Lower leg skin (tissue), 4 donors: Measurements from ENCODE around the gene STUM. TPM values are rescaled to one million over a fixed set of nuclear protein-coding genes. Genes with fewer than 3 reads are reported as not detected.

ENCODE experiments used
- DNase-seq, 2 donors: peaks; one replicate each; pipeline ENCODE4 v3.0.0-alpha.2; 2019; ENCODE audit warnings: low spot score in 2 of 2
- H3K4me3 ChIP-seq: fragments of 200-600 bp; sonication (generic); 2 replicates; pipeline ENCODE4 v1.5.1; 2017; ENCODE audit warnings: mild to moderate bottlenecking, low read depth; ENCODE audit not compliant: poor library complexity, severe bottlenecking
- POLR2A ChIP-seq, 2 donors: fragments of 450-650 bp; IDR thresholded peaks; one replicate each; pipeline ENCODE4 v1.6.1; 2016 to 2017; ENCODE audit warnings: antibody characterized with exemption in 2 of 2, mild to moderate bottlenecking in 1 of 2, moderate library complexity in 1 of 2
- WGBS, 2 donors: methylation state at CpG; one replicate each; pipeline ENCODE4 v1.1.5; 2018; 5-methylcytosine and 5-hydroxymethylcytosine counted together
- intact Hi-C: fragments of 100-400 bp; cut with DNase I; formaldehyde crosslinking; loops from one replicate; pipeline ENCODE4 v1.15.0; 2023; ENCODE audit warnings: low total_unique reads
- total RNA-seq, 4 donors: library from RNA; depleted of rRNA; stranded (reverse); fragments of >200 nt; gene quantifications; one replicate each; pipeline ENCODE4 v1.1.0, GENCODE V29; 2016
- TF ChIP-seq, protein P1 (sequence below), 3 donors: fragments of 450-650 bp; IDR thresholded peaks; one replicate each; pipeline ENCODE4 v1.5.1; 2016; ENCODE audit warnings: antibody characterized with exemption in 3 of 3, mild to moderate bottlenecking in 3 of 3, moderate library complexity in 2 of 3

The STUM gene
- total RNA-seq, 4 donors from 2014 or later = 1.0 to 6.6 (median 3.4) TPM

DNA sequence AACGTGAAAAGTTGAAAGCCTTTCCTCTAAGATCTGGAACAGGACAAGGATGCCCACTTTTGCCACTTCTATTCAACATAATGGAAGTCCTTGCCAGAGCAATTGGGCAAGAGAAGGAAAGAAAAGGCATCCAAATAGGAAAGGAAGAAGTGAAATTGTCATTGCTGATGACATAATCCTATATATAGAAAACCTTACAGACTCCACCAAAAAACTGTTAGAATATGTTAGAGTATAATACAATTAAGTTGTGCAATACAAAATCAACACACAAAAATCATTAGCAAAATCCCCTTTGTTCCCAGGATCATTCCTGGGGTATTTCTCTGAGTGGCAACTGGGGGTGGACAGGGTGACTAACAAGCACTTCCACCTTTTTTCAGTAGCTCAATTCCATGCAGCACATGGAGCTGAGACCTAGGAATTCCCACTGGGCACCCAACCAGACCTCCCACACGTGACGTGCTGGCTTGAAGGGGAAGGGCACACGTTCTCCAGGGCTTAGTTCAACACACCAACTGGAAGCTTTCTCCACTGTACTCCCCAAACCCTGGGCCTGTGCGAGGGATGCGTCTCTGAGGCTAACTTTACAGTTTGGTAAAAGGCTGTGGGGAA lies 9.6 kb downstream of the STUM start:
- TF ChIP-seq, protein P1, sequence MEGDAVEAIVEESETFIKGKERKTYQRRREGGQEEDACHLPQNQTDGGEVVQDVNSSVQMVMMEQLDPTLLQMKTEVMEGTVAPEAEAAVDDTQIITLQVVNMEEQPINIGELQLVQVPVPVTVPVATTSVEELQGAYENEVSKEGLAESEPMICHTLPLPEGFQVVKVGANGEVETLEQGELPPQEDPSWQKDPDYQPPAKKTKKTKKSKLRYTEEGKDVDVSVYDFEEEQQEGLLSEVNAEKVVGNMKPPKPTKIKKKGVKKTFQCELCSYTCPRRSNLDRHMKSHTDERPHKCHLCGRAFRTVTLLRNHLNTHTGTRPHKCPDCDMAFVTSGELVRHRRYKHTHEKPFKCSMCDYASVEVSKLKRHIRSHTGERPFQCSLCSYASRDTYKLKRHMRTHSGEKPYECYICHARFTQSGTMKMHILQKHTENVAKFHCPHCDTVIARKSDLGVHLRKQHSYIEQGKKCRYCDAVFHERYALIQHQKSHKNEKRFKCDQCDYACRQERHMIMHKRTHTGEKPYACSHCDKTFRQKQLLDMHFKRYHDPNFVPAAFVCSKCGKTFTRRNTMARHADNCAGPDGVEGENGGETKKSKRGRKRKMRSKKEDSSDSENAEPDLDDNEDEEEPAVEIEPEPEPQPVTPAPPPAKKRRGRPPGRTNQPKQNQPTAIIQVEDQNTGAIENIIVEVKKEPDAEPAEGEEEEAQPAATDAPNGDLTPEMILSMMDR (IDR thresholded peaks at IDR 0.05) = no peak
- no peak for TF ChIP-seq POLR2A (IDR thresholded peaks at IDR 0.05)
- intact Hi-C loops = no loop called here
- no peak overlapping the region for H3K4me3 ChIP-seq
- 73 to 77% methylated on average over 6 of the region's 6 CpGs for WGBS, 2 donors
- DNase-seq = no peak

DNA sequence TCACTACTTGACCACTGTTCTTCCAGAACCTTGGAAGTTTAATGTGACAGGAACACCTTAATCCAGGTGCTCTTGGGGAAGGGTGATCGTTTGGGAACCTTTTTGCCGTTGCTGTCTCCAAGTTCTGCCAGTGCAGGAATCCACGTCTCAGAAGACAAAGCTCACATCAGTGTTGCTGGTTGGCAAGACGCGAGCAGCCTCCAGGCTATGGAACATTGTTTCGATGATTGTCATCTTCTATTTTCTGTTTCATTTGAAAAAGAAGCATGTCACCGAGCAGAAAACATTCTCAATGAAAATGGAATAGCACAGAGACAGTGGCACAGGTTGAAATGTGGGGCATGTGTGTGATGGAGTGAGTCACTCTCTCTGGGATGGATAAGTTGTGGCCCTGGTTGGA lies 11.7 kb downstream of the STUM start:
- whole genome bisulfite sequencing, 2 donors = 75 to 77% methylated on average over 7 of the region's 7 CpGs
- intact Hi-C loops = no loop called here
- TF ChIP-seq POLR2A (IDR thresholded peaks at IDR 0.05) = no peak
- TF ChIP-seq, protein P1 (IDR thresholded peaks at IDR 0.05) = no peak
- H3K4me3 ChIP-seq = no peak overlapping the region
- no peak for DNase-seq

DNA sequence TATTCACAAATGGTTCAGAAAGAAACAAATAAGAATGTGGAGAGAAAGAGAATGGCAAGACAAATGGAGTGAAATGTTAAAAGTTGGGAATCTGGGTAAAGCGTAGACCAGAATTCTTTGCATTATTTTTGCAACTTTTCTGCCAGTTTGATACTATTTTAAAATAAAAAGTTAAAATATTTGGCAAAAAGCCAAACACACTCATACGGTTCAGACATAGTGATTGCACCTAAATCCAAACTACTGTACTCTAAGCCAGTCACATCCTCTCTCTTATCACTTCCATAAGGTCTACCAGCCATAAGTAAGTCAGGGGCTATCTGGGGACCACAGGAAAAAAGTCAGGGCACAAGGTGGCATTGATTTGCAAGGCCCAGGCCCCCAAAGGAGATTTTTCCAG lies 14.4 kb downstream of the STUM start:
- no peak overlapping the region for H3K4me3 ChIP-seq
- WGBS, 2 donors = 51 to 55% methylated on average over 2 of the region's 2 CpGs
- no peak for DNase-seq
- TF ChIP-seq, protein P1 (IDR thresholded peaks at IDR 0.05) = no peak
- TF ChIP-seq POLR2A (IDR thresholded peaks at IDR 0.05) = no peak
- intact Hi-C loops = no loop called here

DNA sequence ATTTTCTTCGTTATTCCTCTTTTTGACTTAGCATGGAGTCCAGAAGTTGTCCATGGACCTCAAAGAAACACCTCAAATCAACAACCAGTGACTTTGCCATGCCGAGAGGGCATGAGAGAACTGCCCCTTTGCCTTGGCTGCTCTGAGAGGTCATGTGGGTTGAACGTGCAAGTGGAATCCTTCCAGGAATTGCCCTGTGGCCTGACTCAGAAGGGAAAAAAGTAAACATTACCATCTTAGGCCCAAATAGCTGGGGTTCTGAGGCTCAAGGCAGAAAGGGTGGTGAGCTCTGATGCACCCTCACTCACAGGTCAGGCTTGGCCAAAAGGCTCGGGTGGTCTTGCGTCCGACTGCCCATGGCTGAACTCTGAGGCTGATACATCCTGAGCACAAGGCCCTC lies 15.1 kb downstream of the STUM start:
- DNase-seq = no peak
- intact Hi-C loops = no loop called here
- TF ChIP-seq, protein P1 (IDR thresholded peaks at IDR 0.05) = no peak
- no peak for TF ChIP-seq POLR2A (IDR thresholded peaks at IDR 0.05)
- 79 to 85% methylated on average over 6 of the region's 6 CpGs for WGBS, 2 donors
- H3K4me3 ChIP-seq = no peak overlapping the region

DNA sequence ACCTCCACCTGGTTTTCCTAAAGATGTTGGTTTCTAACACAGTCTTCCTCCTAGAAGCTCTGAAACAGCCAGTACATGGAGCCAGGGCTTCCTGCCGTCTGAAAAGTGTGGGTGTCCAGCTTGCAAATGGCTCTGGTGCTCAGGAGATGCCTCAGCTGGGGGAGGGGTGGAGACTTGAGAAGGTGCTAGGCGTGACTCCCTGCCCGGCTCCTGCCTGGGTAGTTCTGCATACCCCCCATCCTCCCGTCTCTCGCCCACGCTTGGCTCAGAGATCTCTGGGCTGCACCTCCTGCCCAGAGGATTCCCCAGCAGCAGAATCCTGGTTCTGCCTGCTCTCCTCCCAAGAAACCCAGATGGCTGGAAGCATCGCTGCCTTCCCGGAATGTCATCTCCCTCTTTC lies 16.9 kb downstream of the STUM start:
- no peak for DNase-seq
- TF ChIP-seq, protein P1 (IDR thresholded peaks at IDR 0.05) = no peak
- no peak for TF ChIP-seq POLR2A (IDR thresholded peaks at IDR 0.05)
- H3K4me3 ChIP-seq = no peak overlapping the region
- whole genome bisulfite sequencing, 2 donors = 85 to 87% methylated on average over 7 to 8 of the region's 8 CpGs
- intact Hi-C loops = no loop called here

DNA sequence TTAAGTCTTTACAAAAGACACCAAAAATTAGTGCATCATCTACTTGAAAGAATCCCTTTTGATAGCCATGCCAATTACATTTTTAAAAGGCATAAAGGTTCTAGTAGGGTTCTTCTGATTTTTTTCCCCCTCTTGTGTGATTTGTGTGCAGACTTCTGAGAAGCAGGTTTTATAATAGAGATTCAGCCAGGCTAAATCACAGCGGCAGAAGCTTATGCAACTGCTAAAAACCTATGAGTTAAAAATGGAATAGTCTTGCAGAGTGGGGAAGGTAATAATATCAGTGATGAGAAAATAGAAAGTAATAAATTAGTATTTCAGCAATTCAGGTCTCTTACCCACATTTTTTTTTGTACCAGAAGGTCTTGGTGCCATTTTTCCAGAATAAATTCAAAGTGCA lies 17.7 kb downstream of the STUM start:
- DNase-seq = no peak
- TF ChIP-seq POLR2A (IDR thresholded peaks at IDR 0.05) = no peak
- TF ChIP-seq, protein P1 (IDR thresholded peaks at IDR 0.05) = no peak
- H3K4me3 ChIP-seq = no peak overlapping the region
- intact Hi-C loops = no loop called here
- 90 to 92% methylated on average over 1 of the region's 1 CpG for WGBS, 2 donors
